Measurements from ENCODE around the gene SRD5A3. TPM values are rescaled to one million over a fixed set of nuclear protein-coding genes. Genes with fewer than 3 reads are reported as not detected.

Gene SRD5A3
- total RNA-seq, 6 donors from 2014 or later, result 7.2 to 21.4 (median 13.0) TPM

GRCh38 chr4:55378617-55379467 is 32.8 kb downstream of the SRD5A3 start:
- H3K9me3 ChIP-seq, result no peaks in the 10 kb centered on the region
- no peak for ATAC-seq (ENCODE audit: low FRiP score in 2 of 2)
- no peaks in the 10 kb centered on the region for H3K27me3 ChIP-seq
- peak overlapping the region; percentile 44 to 56 (median 52) for H3K27ac ChIP-seq
- peak overlapping the region in 2 of 4 donors; percentile 25 to 29 for H3K4me3 ChIP-seq
- no peaks in the 10 kb centered on the region for H3K36me3 ChIP-seq
- WGBS, 2 donors, result 46 to 47% methylated on average over 13 of the region's 13 CpGs
- H3K4me1 ChIP-seq, result peaks cover 0 to 9% (median 5%) of the 10 kb centered on the region in 4 donors
- DNase-seq, result peak in 1 of 2 donors; percentile 61
- TF ChIP-seq CTCF (IDR thresholded peaks at IDR 0.05) (no peak), POLR2A (IDR thresholded peaks at IDR 0.05) (no peak)

GRCh38 chr4:55380576-55380975 is 34.5 kb downstream of the SRD5A3 start:
- whole genome bisulfite sequencing, 2 donors, result 80 to 85% methylated on average over 2 of the region's 2 CpGs
- no peaks in the 10 kb centered on the region for H3K36me3 ChIP-seq
- H3K4me3 ChIP-seq, result no peak overlapping the region
- TF ChIP-seq CTCF (IDR thresholded peaks at IDR 0.05) (no peak), EP300 (IDR thresholded peaks at IDR 0.05) (no peak), POLR2AphosphoS5 (IDR thresholded peaks at IDR 0.05) (no peak), POLR2A (IDR thresholded peaks at IDR 0.05) (no peak)
- H3K9me3 ChIP-seq, result no peaks in the 10 kb centered on the region
- no peak for ATAC-seq (ENCODE audit: low FRiP score in 2 of 2)
- H3K4me1 ChIP-seq, result peaks cover 0 to 9% (median 5%) of the 10 kb centered on the region in 4 donors
- no peak overlapping the region for H3K27ac ChIP-seq
- no peaks in the 10 kb centered on the region for H3K27me3 ChIP-seq
- no peak for DNase-seq

GRCh38 chr4:55381502-55381901 is 35.5 kb downstream of the SRD5A3 start:
- Histone ChIP-seq H3K36me3 (no peaks in the 10 kb centered on the region), H3K27me3 (no peaks in the 10 kb centered on the region), H3K27ac (no peak overlapping the region), H3K4me1 (peaks cover 0 to 9% (median 5%) of the 10 kb centered on the region in 4 donors), H3K4me3 (no peak overlapping the region), H3K9me3 (no peaks in the 10 kb centered on the region)
- WGBS, 2 donors, result 85 to 89% methylated on average over 7 of the region's 7 CpGs
- DNase-seq (no peak), ATAC-seq (ENCODE audit: low FRiP score in 2 of 2) (no peak)
- TF ChIP-seq POLR2AphosphoS5 (IDR thresholded peaks at IDR 0.05) (no peak), CTCF (IDR thresholded peaks at IDR 0.05) (no peak)

GRCh38 chr4:55382488-55383003 is 36.5 kb downstream of the SRD5A3 start:
- TF ChIP-seq CTCF (IDR thresholded peaks at IDR 0.05) (no peak), EP300 (IDR thresholded peaks at IDR 0.05) (no peak), POLR2AphosphoS5 (IDR thresholded peaks at IDR 0.05) (no peak), POLR2A (IDR thresholded peaks at IDR 0.05) (no peak)
- WGBS, 2 donors, result 79 to 85% methylated on average over 3 of the region's 3 CpGs
- Histone ChIP-seq H3K27ac (no peak overlapping the region), H3K4me1 (peaks cover 0 to 9% (median 5%) of the 10 kb centered on the region in 4 donors), H3K27me3 (no peaks in the 10 kb centered on the region), H3K36me3 (no peaks in the 10 kb centered on the region), H3K4me3 (no peak overlapping the region), H3K9me3 (no peaks in the 10 kb centered on the region)
- no peak for DNase-seq
- no peak for ATAC-seq (ENCODE audit: low FRiP score in 2 of 2)
